AG09319 (cell line): ENCODE measurements around the gene C1orf105.

ENCODE experiments used
- DNase-seq: peaks from one replicate; pipeline ENCODE4 v3.0.0-alpha.2; 2010; ENCODE audit warnings: low read depth; ENCODE audit errors: extremely low read depth
- TF ChIP-seq, protein P1 (sequence below): IDR thresholded peaks from 2 replicates; pipeline ENCODE4 v1.5.1; 2011; ENCODE audit warnings: low read depth, mild to moderate bottlenecking, inconsistent platforms, low read length, moderate library complexity

C1orf105 gene

GRCh38 chr1:172469717-172470116 is 49.2 kb downstream of the C1orf105 start:
- no peak for DNase-seq
- TF ChIP-seq, protein P1, sequence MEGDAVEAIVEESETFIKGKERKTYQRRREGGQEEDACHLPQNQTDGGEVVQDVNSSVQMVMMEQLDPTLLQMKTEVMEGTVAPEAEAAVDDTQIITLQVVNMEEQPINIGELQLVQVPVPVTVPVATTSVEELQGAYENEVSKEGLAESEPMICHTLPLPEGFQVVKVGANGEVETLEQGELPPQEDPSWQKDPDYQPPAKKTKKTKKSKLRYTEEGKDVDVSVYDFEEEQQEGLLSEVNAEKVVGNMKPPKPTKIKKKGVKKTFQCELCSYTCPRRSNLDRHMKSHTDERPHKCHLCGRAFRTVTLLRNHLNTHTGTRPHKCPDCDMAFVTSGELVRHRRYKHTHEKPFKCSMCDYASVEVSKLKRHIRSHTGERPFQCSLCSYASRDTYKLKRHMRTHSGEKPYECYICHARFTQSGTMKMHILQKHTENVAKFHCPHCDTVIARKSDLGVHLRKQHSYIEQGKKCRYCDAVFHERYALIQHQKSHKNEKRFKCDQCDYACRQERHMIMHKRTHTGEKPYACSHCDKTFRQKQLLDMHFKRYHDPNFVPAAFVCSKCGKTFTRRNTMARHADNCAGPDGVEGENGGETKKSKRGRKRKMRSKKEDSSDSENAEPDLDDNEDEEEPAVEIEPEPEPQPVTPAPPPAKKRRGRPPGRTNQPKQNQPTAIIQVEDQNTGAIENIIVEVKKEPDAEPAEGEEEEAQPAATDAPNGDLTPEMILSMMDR, result no peak

DNA sequence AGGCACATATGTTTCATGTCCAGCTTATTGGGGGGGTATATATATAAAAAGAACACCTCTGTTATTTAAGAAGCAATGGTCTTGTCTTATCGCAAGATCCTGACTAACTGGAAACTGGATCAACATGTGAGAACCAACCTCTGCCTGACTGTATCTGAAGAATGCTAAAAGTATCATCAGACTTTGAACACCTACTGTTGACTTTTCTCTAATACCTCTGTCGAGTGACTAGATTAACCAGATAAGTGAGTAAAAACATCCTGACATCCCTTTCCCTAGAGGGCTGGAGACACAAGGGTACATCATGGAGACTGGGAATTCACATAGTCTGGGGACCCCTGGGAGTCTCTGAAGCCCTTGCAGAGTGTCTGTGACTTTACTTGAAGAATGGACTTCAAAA is 49.7 kb downstream of the C1orf105 start:
- no peak for DNase-seq
- TF ChIP-seq, protein P1, result no peak

DNA sequence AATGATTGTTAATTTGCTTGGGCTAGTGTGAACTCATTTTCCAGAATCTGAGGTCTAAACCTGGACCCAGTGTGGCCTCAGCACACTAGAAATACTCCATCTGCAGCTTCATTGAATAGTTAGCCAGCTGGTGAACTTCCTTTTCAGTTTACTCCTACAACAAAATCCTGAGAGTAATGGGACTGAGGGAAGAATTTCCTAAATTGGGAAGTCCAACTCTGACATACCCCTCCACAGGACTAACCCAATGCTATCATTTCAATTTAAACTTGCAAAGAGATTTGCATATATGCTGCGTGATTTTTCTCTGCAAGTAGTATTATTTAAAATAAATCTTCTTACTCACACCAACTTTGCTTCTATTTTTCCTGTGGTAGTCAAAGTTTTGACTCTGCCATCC is 51.2 kb downstream of the C1orf105 start:
- no peak for DNase-seq
- TF ChIP-seq, protein P1, result no peak

DNA sequence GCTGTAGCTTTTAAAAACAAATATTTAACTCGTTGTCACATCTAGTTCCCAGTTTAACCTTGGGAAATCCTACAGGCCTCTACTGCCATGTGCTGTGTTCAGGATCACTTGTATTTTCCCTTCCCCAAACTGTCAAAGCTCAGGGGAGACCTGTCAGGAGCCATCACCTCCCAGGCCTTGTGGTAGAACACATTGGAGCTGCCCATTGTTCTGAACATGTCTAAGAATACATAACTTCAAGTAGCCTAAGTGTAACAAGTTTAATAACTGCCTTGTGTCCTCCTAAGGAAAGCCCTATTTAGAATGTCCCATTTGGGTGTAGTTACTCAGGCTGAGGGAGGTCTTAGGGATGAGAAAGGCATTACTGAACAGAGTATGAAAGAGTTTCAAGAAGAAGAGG is 52.0 kb downstream of the C1orf105 start:
- TF ChIP-seq, protein P1, result no peak
- DNase-seq, result no peak

- TF ChIP-seq, protein P1, result no peak
These were observed 52.8 kb downstream of the C1orf105 start for GRCh38 chr1:172473302-172473701.

GRCh38 chr1:172473842-172474241 is 53.4 kb downstream of the C1orf105 start:
- TF ChIP-seq, protein P1, result no peak
- DNase-seq, result no peak

More at GRCh38 chr1:172473302-172473701, 52.8 kb downstream of the C1orf105 start:
- DNase-seq, result no peak

DNA sequence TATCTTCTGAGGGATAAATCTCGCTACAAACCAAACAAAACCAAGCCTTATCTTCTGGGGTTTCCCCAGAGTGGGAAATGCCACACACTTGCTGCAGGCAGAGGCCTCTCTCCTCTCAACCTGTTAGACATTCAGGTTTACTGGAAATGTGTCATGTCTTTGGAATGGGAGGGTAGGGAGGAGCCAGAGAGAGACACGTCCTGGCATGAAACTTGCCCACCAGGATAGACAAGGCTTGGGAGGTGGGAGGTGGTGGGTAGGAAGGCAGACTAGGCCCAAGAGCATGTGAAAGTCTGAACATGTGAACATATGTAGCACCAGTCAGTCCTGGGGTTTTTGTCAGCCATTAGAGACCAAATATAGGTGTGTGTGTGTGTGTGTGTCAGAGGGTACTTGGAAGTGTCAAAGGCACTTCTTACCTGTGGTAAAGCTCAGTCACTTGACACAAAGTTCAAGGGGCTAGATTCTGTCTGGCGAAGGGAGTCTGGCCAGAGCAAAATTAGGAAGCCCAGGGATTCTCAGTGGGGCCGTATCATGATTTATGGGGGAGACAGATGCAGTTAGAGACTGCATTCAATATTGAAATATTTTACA is 55.8 kb downstream of the C1orf105 start:
- TF ChIP-seq, protein P1, result no peak
- no peak for DNase-seq
